CD4-positive, alpha-beta T cell (primary cell): Measurements from ENCODE around the gene USP17L27. TPM values are rescaled to one million over a fixed set of nuclear protein-coding genes. Genes with fewer than 3 reads are reported as not detected.
"Not testable (repeated sequence)": the region's sequence is repeated elsewhere in the genome, so short reads cannot be mapped to it uniquely, and the experiment has no call there.

Source experiments
- ATAC-seq: fragments of 200-7000 bp; cut with Tn5 transposase; one replicate; pipeline ENCODE4 v1.10.0; 2022; ENCODE audit warnings: mild to moderate bottlenecking; ENCODE audit not compliant: poor library complexity
- CTCF ChIA-PET: fragments of 350-600 bp; sonication (Branson Sonifier 250); formaldehyde crosslinking; loops from one replicate; lab custom pipeline; 2021; ENCODE audit warnings: antibody characterized with exemption, inconsistent platforms; lab: Charles Lee
- POLR2A ChIA-PET: fragments of 350-600 bp; sonication (Branson Sonifier 250); formaldehyde crosslinking; loops from one replicate; lab custom pipeline; 2021; ENCODE audit warnings: antibody characterized with exemption, inconsistent platforms; lab: Charles Lee
- DNase-seq, 14 experiments: peaks; one replicate each; pipeline ENCODE4 v3.0.0-alpha.2; 2013 to 2020; ENCODE audit warnings: mixed read lengths in 2 of 14
- H3K27ac ChIP-seq, 2 donors: one replicate each; pipeline versions ENCODE4 v1.5.1 to v1.7.0; 2013; ENCODE audit warnings: low read length in 2 of 2, low read depth in 1 of 2, mild to moderate bottlenecking in 1 of 2
- H3K27me3 ChIP-seq, 2 experiments: 1 replicate in 1 of 2; 2 replicates in 1 of 2; pipeline versions ENCODE4 v1.6.1 to v1.7.0; 2013; ENCODE audit warnings: low read length in 2 of 2, control low read depth in 1 of 2, mild to moderate bottlenecking in 1 of 2, moderate library complexity in 1 of 2; ENCODE audit not compliant: insufficient read depth in 2 of 2, control insufficient read depth in 1 of 2
- H3K36me3 ChIP-seq: one replicate; pipeline ENCODE4 v1.6.1; 2013; ENCODE audit warnings: low read length, control low read depth; ENCODE audit not compliant: insufficient read depth
- H3K4me1 ChIP-seq: one replicate; pipeline ENCODE4 v1.6.1; 2013; ENCODE audit warnings: low read length, control low read depth; ENCODE audit not compliant: insufficient read depth
- H3K4me3 ChIP-seq: one replicate; pipeline ENCODE4 v1.5.1; 2013; ENCODE audit warnings: mild to moderate bottlenecking, low read length, moderate library complexity
- H3K9me3 ChIP-seq, 2 experiments: 1 replicate in 1 of 2; 2 replicates in 1 of 2; pipeline versions ENCODE4 v1.6.1 to v1.7.0; 2013; ENCODE audit warnings: low read length in 2 of 2, mild to moderate bottlenecking in 2 of 2, control low read depth in 1 of 2, moderate library complexity in 1 of 2; ENCODE audit not compliant: control insufficient read depth in 1 of 2, insufficient read depth in 1 of 2
- H3K27ac Mint-ChIP-seq: one replicate; pipeline ENCODE4 v1.8.0; 2020; ENCODE audit warnings: mixed read lengths
- H3K27me3 Mint-ChIP-seq: one replicate; pipeline ENCODE4 v1.8.0; 2021; ENCODE audit warnings: mixed read lengths
- H3K36me3 Mint-ChIP-seq: one replicate; pipeline ENCODE4 v1.8.0; 2021; ENCODE audit warnings: low read depth, mixed read lengths
- H3K4me1 Mint-ChIP-seq: one replicate; pipeline ENCODE4 v1.8.0; 2021; ENCODE audit warnings: low read depth, mixed read lengths
- H3K4me3 Mint-ChIP-seq: one replicate; pipeline ENCODE4 v1.8.0; 2020; ENCODE audit warnings: mild to moderate bottlenecking, mixed read lengths
- H3K9me3 Mint-ChIP-seq: one replicate; pipeline ENCODE4 v1.8.0; 2020; ENCODE audit warnings: mixed read lengths
- intact Hi-C, 2 experiments: fragments of 100-400 bp; cut with DNase I in 1 of 2; cut with micrococcal nuclease in 1 of 2; formaldehyde crosslinking; loops; one replicate each; pipeline versions ENCODE4 v1.15.1 to v1.9.0; 2023 to 2025; cut with DNase I, micrococcal nuclease
- polyA plus RNA-seq, 2 donors: library from polyadenylated mRNA; unstranded; fragments of 120-200 nt; gene quantifications; one replicate each; pipeline ENCODE4 v1.2.1, GENCODE V29; 2013
- total RNA-seq, 174 experiments: library from RNA in 2 of 174; stranded (reverse) in 2 of 174; gene quantifications; one replicate each; pipeline ENCODE4 v1.2.3 and lab custom pipeline; 2021 to 2026

The USP17L27 gene, protein sequence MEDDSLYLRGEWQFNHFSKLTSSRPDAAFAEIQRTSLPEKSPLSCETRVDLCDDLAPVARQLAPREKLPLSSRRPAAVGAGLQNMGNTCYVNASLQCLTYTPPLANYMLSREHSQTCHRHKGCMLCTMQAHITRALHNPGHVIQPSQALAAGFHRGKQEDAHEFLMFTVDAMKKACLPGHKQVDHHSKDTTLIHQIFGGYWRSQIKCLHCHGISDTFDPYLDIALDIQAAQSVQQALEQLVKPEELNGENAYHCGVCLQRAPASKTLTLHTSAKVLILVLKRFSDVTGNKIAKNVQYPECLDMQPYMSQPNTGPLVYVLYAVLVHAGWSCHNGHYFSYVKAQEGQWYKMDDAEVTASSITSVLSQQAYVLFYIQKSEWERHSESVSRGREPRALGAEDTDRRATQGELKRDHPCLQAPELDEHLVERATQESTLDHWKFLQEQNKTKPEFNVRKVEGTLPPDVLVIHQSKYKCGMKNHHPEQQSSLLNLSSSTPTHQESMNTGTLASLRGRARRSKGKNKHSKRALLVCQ
- not detected for total RNA-seq
- not detected for polyA plus RNA-seq (2013, experiment 1 of 2)
- not detected for polyA plus RNA-seq (2013, experiment 2 of 2)
- 0 reads per million in 172 experiments for total RNA-seq (lab: John Stamatoyannopoulos, UW)

DNA sequence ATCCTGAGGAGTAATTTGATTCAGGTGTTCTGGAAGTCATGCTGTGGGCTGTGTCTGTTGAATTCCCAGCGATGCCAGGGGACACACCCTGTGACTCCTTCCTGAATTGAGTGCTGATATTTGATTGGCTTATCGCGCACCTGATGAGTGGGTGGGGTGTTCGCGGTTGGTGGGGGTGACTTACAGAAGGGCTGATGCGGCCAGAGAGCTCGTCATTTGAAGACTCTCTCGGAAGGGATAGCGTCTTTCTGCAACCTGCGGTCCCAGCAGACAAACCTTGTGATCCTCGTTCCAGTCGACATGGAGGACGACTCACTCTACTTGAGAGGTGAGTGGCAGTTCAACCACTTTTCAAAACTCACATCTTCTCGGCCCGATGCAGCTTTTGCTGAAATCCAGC, at the start of gene USP17L27:
Gene USP17L27 (plus strand): TSS at position 301 of the 400 bp plus-strand sequence. CDS start 0 bp downstream, at position 301.
- H3K36me3 ChIP-seq, H3K27ac Mint-ChIP-seq, H3K27me3 Mint-ChIP-seq, H3K36me3 Mint-ChIP-seq, ATAC-seq, DNase-seq, H3K4me3 ChIP-seq, H3K27me3 ChIP-seq, POLR2A ChIA-PET, CTCF ChIA-PET, H3K27ac ChIP-seq, H3K4me1 ChIP-seq, intact Hi-C loops, H3K4me1 Mint-ChIP-seq, H3K4me3 Mint-ChIP-seq, H3K9me3 Mint-ChIP-seq, H3K9me3 ChIP-seq: not testable (repeated sequence)

- H3K4me1 Mint-ChIP-seq, H3K9me3 ChIP-seq, CTCF ChIA-PET, DNase-seq, intact Hi-C loops, H3K36me3 Mint-ChIP-seq, H3K27me3 Mint-ChIP-seq, H3K36me3 ChIP-seq, H3K27ac Mint-ChIP-seq, H3K27ac ChIP-seq, H3K9me3 Mint-ChIP-seq, H3K4me3 Mint-ChIP-seq, POLR2A ChIA-PET, H3K4me1 ChIP-seq, H3K4me3 ChIP-seq, ATAC-seq, H3K27me3 ChIP-seq: not testable (repeated sequence)
These were observed 19.8 kb upstream of the USP17L27 start for GRCh38 chr4:9324191-9324590.

GRCh38 chr4:9324865-9325264, 19.1 kb upstream of the USP17L27 start, which contains the start of gene USP17L24:
Gene USP17L24, plus strand, starts transcription at chr4:9325165. Its CDS starts 0 bp downstream, at chr4:9325165.
- intact Hi-C loops, H3K27ac Mint-ChIP-seq, H3K4me3 ChIP-seq, H3K4me1 Mint-ChIP-seq, H3K9me3 Mint-ChIP-seq, H3K36me3 Mint-ChIP-seq, POLR2A ChIA-PET, H3K27me3 Mint-ChIP-seq, H3K4me1 ChIP-seq, H3K36me3 ChIP-seq, H3K27ac ChIP-seq, DNase-seq, CTCF ChIA-PET, H3K4me3 Mint-ChIP-seq, H3K9me3 ChIP-seq, ATAC-seq, H3K27me3 ChIP-seq: not testable (repeated sequence)

- H3K36me3 Mint-ChIP-seq, POLR2A ChIA-PET, H3K9me3 ChIP-seq, H3K4me3 ChIP-seq, H3K27ac ChIP-seq, H3K9me3 Mint-ChIP-seq, H3K4me1 ChIP-seq, DNase-seq, H3K27ac Mint-ChIP-seq, H3K4me1 Mint-ChIP-seq, intact Hi-C loops, ATAC-seq, H3K36me3 ChIP-seq, H3K27me3 Mint-ChIP-seq, CTCF ChIA-PET, H3K4me3 Mint-ChIP-seq, H3K27me3 ChIP-seq: not testable (repeated sequence)
These were observed 14.3 kb upstream of the USP17L27 start, which contains the start of gene USP17L25 for GRCh38 chr4:9329611-9330010. Gene USP17L25, plus strand, starts transcription at chr4:9329911. Its CDS starts 0 bp downstream, at chr4:9329911.

DNA sequence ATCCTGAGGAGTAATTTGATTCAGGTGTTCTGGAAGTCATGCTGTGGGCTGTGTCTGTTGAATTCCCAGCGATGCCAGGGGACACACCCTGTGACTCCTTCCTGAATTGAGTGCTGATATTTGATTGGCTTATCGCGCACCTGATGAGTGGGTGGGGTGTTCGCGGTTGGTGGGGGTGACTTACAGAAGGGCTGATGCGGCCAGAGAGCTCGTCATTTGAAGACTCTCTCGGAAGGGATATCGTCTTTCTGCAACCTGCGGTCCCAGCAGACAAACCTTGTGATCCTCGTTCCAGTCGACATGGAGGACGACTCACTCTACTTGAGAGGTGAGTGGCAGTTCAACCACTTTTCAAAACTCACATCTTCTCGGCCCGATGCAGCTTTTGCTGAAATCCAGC, 9.6 kb upstream of the USP17L27 start, which contains the start of gene USP17L26:
Gene USP17L26 (plus strand): TSS at position 301 of the 400 bp plus-strand sequence. CDS start 0 bp downstream, at position 301.
- H3K9me3 ChIP-seq, DNase-seq, POLR2A ChIA-PET, H3K4me1 Mint-ChIP-seq, H3K27me3 ChIP-seq, H3K27ac ChIP-seq, H3K27me3 Mint-ChIP-seq, H3K9me3 Mint-ChIP-seq, ATAC-seq, H3K27ac Mint-ChIP-seq, intact Hi-C loops, H3K36me3 ChIP-seq, CTCF ChIA-PET, H3K4me3 Mint-ChIP-seq, H3K36me3 Mint-ChIP-seq, H3K4me3 ChIP-seq, H3K4me1 ChIP-seq: not testable (repeated sequence)

GRCh38 chr4:9339103-9339502, 4.8 kb upstream of the USP17L27 start, which contains the start of gene USP17L5:
Gene USP17L5, plus strand, starts transcription at chr4:9339403. Its CDS starts 0 bp downstream, at chr4:9339403.
- H3K27me3 Mint-ChIP-seq, H3K9me3 ChIP-seq, H3K27me3 ChIP-seq, H3K4me3 Mint-ChIP-seq, H3K36me3 Mint-ChIP-seq, H3K4me1 Mint-ChIP-seq, H3K4me3 ChIP-seq, POLR2A ChIA-PET, H3K27ac ChIP-seq, H3K36me3 ChIP-seq, H3K9me3 Mint-ChIP-seq, intact Hi-C loops, CTCF ChIA-PET, ATAC-seq, H3K27ac Mint-ChIP-seq, H3K4me1 ChIP-seq, DNase-seq: not testable (repeated sequence)
